T1000 (cell line): ENCODE data around the gene XPA.
"Not testable (repeated sequence)": the region's sequence is repeated elsewhere in the genome, so short reads cannot be mapped to it uniquely, and the experiment has no call there.

ENCODE experiments used
- DNase-seq: peaks from one replicate; lab custom pipeline; 2025; ENCODE audit warnings: mixed read lengths; lab: John Stamatoyannopoulos, UW

Gene XPA

GRCh38 chr9:97703437-97704344 is 6.6 kb upstream of the XPA start:
- peak; percentile 42 for DNase-seq

- not testable (repeated sequence) for DNase-seq
Observed at GRCh38 chr9:97699824-97700223, 2.7 kb upstream of the XPA start.

- DNase-seq: not testable (repeated sequence)
Observed at GRCh38 chr9:97699281-97699680, 2.1 kb upstream of the XPA start.

GRCh38 chr9:97698865-97699264 is 1.7 kb upstream of the XPA start:
- DNase-seq: no peak

- DNase-seq: no peak
Observed at GRCh38 chr9:97697837-97698236, 697 bp upstream of the XPA start.

- no peak for DNase-seq
Observed at GRCh38 chr9:97695995-97696802, 941 bp downstream of the XPA start.

GRCh38 chr9:97695390-97695789 is 1.8 kb downstream of the XPA start:
- no peak for DNase-seq

- no peak for DNase-seq
Observed at GRCh38 chr9:97694769-97695168, 2.4 kb downstream of the XPA start.

- DNase-seq: no peak
Observed at GRCh38 chr9:97689401-97690180, 7.5 kb downstream of the XPA start.

- no peak for DNase-seq
Observed at GRCh38 chr9:97688654-97689053, 8.5 kb downstream of the XPA start.

- no peak for DNase-seq
Observed at GRCh38 chr9:97682242-97682641, 14.9 kb downstream of the XPA start.

GRCh38 chr9:97675655-97676054 is 21.5 kb downstream of the XPA start:
- DNase-seq: no peak

- DNase-seq: no peak
Observed at GRCh38 chr9:97673922-97674321, 23.2 kb downstream of the XPA start.

- no peak for DNase-seq
Observed at GRCh38 chr9:97672403-97672802, 24.7 kb downstream of the XPA start.

GRCh38 chr9:97670586-97670985 is 26.6 kb downstream of the XPA start:
- no peak for DNase-seq

- DNase-seq: no peak
Observed at GRCh38 chr9:97668485-97668884, 28.7 kb downstream of the XPA start.

- DNase-seq: no peak
Observed at GRCh38 chr9:97666907-97667686, 30.0 kb downstream of the XPA start.

- DNase-seq: no peak
Observed at GRCh38 chr9:97665742-97666141, 31.4 kb downstream of the XPA start.

GRCh38 chr9:97660847-97661246 is 36.3 kb downstream of the XPA start:
- DNase-seq: no peak

- DNase-seq: no peak
Observed at GRCh38 chr9:97660340-97660739, 36.8 kb downstream of the XPA start.

- no peak for DNase-seq
Observed at GRCh38 chr9:97659771-97660170, 37.4 kb downstream of the XPA start.
